GM12865 (cell line): ENCODE measurements around the gene AGTRAP.

ENCODE experiments used
- DNase-seq: peaks from one replicate; pipeline ENCODE4 v3.0.0; 2010; ENCODE audit warnings: low read depth
- H3K4me3 ChIP-seq: 2 replicates; pipeline ENCODE4 v1.5.1; 2011; ENCODE audit warnings: mild to moderate bottlenecking, low read depth, low read length, control low read depth
- TF ChIP-seq, protein P1 (sequence below): IDR thresholded peaks from 2 replicates; pipeline ENCODE4 v1.5.1; 2011; ENCODE audit warnings: low read length, control low read depth, low read depth, inconsistent platforms; ENCODE audit not compliant: insufficient read depth; ENCODE audit errors: missing control alignments

The AGTRAP gene

DNA sequence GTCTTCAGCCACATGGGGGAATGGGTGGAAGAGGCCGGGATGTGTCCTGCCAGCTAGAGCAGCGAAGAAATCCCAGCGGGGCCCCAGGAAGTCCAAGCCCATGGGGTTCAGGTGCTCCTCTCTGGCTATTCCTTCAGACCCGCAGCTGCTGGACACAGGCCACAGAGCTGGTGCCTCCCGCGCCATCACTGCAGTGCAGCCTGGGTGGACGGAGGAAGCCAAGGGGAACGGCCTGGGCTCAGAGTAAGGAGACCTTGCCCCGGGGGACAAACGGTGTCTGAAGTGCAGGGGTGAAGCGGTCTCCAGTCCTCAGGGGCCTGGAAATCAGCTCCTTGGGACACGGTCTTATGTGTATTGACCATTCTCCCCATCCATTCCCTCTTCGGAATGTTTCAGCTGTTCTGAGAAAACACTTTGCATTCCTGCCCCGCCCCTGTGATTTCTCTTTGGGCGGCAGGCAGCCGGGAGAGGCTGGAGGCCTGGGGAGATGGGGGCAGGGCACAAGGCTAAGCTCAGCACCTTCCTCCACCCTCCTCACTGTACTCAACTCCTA is 51.4 kb downstream of the AGTRAP start:
- no peak for DNase-seq
- H3K4me3 ChIP-seq, result no peak overlapping the region
- TF ChIP-seq, protein P1, sequence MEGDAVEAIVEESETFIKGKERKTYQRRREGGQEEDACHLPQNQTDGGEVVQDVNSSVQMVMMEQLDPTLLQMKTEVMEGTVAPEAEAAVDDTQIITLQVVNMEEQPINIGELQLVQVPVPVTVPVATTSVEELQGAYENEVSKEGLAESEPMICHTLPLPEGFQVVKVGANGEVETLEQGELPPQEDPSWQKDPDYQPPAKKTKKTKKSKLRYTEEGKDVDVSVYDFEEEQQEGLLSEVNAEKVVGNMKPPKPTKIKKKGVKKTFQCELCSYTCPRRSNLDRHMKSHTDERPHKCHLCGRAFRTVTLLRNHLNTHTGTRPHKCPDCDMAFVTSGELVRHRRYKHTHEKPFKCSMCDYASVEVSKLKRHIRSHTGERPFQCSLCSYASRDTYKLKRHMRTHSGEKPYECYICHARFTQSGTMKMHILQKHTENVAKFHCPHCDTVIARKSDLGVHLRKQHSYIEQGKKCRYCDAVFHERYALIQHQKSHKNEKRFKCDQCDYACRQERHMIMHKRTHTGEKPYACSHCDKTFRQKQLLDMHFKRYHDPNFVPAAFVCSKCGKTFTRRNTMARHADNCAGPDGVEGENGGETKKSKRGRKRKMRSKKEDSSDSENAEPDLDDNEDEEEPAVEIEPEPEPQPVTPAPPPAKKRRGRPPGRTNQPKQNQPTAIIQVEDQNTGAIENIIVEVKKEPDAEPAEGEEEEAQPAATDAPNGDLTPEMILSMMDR, result no peak

DNA sequence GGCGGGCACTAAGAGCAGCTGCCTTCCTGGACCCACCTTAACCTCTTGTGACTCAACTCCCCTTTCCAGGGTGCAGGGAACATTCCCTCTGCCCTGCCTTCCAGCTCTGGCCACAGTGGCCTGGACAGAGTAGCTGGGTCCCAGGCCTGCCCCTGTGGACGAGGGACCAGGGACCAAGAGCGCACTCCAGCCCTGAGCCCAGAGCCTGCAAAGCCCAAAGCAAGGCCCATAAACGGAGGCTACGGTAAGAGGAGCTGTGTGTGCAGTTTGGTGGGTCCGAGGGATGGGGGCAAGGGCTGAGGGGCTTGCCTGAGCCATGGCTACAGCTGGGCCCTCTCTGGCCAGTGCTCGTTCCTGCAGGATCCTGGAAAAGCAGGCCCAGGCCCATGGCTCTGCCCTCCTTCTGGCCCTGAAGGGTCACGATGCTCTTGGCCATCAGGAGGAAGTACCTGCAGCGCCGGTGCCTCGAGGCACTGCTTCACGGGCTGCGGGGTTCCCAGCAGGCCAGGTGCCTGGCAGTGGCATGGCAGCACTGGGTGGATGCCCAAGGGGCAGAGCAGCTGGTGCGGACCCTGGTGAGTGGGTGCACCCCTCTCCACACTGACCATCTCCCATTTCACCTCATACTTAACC is 52.0 kb downstream of the AGTRAP start:
- no peak for DNase-seq
- H3K4me3 ChIP-seq, result no peak overlapping the region
- TF ChIP-seq, protein P1, result no peak

DNA sequence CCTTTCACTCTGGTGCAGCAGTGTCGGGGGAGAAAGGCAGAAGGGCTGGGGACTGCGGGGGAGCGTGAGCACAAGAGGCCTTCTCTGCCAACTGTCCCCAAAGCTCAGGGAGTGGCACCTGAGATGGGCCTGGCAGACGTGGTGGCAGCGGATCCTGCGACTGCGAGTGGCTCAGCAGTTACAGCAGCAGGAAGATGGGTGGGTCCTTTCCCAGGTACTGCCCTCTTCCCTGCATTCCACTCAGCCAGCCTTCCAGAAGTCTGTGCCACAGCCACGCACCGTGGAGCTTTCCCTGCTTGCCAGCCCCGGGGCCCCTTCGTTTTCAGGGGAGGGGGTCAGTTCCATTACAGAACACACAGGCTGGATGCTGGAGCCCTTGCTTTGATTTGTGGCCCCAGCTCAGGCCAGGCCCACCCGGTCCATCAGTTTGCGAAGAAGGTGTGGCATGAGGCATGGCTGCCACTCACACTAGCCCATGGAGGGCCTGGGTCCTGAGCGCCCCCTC is 52.7 kb downstream of the AGTRAP start:
- no peak overlapping the region for H3K4me3 ChIP-seq
- TF ChIP-seq, protein P1, result no peak

DNA sequence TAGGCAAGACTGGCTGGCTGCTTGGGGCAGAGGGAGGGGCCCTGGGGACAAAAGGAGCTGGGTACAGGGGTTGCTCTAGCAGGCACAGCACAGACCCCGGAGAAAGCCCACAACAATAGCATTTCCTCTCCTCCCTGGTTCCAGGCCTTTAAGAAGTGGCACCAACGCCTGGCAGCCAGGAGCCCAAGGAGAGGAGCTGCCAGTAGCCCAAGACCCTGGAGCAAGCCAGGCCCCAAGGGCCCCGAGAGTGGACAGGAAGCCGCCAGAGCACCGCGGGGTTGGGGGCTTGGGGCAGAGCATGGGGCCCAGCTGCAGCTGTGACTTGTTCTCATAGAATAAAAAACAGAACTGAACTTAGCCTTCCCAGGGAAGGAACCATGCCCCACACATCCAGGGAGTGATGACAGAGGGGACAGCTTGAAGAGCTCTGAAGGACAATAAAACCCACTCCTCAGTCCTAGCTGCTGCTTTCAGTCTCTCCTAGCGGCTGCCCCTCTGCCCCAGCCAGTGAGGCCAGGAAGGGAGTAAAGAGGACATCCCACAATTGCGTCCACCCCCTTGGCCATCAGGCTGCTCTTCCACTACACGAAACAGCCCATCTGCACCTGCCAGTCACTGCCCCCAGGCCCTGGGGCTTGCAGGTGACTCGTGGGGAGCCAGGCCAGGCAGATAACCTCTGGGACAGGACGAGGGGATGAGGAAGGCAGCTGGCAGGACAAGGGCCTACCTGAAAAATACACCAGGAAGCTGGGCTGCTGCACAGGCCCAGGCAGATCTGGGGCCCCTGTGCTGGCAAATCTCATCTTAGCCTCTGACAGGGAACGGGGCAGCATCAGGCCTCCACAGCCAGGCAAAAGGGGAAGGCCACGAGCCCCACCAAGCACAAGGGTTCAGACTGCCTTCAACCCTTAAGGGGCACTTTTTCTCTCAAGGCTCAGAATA is 53.5 kb downstream of the AGTRAP start:
- no peak overlapping the region for H3K4me3 ChIP-seq
- no peak for DNase-seq
- TF ChIP-seq, protein P1, result no peak

More for the DNA sequence above, 52.7 kb downstream of the AGTRAP start:
- no peak for DNase-seq

DNA sequence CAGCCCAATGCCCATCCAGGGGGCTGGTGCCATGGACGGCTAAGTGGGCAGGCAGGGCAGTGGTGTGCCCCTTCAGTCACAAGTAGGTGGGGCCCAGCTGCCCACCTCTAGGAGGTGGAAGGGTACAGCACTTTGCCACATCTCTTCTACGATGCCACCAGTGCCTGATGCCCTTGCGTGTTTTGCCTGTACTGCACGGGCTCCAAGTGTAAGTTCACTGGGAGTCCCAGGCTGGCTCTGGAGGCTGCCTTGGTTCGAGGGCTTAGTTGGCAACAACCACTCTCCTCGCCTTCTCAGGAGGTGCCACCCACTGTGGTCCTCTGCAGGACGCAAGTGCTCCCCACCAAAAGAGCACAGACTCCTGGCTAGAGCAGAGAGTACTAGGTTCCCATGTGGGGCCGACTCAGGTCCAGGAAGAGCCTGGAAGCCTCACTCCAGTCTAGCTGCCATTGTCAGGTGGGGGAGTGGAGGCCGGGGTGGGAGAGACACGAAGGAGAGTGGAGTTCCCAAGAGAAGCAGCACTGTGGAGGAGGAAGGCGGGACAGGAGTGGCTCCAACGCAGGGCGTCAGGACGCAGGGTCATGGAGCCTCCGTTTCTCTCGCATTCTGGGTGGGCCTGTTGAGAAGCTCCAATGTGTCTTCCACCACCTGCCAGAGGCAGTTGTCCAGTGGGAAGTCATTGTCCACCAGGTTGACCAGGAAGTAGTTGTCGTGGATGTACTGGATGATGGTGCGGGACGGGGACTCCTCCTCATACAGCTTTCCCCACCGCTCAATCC is 54.4 kb downstream of the AGTRAP start:
- DNase-seq, result no peak
- TF ChIP-seq, protein P1, result no peak

More for the DNA sequence above, 54.4 kb downstream of the AGTRAP start:
- no peak overlapping the region for H3K4me3 ChIP-seq
